ENCODE data around the gene OVOL1. TPM values are rescaled to one million over a fixed set of nuclear protein-coding genes. Genes with fewer than 3 reads are reported as not detected.
"Not testable (repeated sequence)": the region's sequence is repeated elsewhere in the genome, so short reads cannot be mapped to it uniquely, and the experiment has no call there.

The OVOL1 gene
- total RNA-seq, 1 donor from 2014 or later: 12.5 TPM

DNA sequence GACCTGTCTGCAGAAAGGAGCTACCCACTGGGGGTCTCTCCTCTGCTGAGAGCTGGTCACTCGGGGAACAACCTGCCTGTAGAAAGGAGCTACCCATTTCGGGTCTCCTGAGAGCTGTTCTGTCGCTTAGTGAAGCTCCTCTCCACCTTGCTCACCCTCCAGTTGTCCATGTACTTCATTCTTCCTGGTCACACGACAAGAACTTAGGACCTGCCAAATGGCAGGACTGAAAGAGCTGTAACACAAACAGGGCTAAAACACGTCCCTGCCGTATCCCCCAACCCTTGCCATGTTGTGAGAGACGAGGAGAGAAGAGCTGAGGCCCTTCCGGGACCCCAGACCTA, 42.2 kb upstream of the OVOL1 start:
- no peak overlapping the region for H3K4me3 ChIP-seq (ENCODE audit: low read depth, low read length)
- DNase-seq (ENCODE audit: low read depth): no peak
- TF ChIP-seq CTCF (conservative IDR thresholded peaks at IDR 0.05; ENCODE audit: low read depth, low read length): no peak

DNA sequence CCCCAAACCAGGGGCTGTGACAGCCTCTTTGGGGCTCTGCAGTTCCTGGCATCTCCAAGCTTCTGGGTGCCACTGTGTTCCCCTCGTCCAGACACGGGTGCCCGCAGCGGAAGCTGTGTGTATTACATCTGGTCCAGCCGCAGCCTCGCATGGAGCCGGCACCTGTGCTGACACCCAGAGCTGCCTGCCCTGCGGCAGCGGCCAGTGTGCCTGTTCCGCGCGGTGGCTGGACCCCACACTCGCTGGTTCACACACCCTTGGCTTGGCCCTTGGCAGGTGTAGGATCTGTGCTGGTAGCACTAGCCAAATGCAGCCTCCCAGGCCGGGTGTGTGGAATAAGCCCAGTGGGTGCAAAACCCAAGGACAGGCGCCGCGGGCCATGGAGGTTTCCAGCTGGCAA, 41.8 kb upstream of the OVOL1 start:
- DNase-seq (ENCODE audit: low read depth): no peak
- H3K4me3 ChIP-seq (ENCODE audit: low read depth, low read length): no peak overlapping the region
- TF ChIP-seq CTCF (conservative IDR thresholded peaks at IDR 0.05; ENCODE audit: low read depth, low read length): no peak

DNA sequence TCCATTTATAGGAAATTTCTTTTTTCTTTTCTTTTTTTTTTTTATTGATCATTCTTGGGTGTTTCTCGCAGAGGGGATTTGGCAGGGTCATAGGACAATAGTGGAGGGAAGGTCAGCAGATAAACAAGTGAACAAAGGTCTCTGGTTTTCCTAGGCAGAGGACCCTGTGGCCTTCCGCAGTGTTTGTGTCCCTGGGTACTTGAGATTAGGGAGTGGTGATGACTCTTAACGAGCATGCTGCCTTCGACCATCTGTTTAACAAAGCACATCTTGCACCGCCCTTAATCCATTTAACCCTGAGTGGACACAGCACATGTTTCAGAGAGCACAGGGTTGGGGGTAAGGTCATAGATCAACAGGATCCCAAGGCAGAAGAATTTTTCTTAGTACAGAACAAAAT, 24.7 kb upstream of the OVOL1 start:
- H3K4me3 ChIP-seq (ENCODE audit: low read depth, low read length); DNase-seq (ENCODE audit: low read depth): not testable (repeated sequence)

DNA sequence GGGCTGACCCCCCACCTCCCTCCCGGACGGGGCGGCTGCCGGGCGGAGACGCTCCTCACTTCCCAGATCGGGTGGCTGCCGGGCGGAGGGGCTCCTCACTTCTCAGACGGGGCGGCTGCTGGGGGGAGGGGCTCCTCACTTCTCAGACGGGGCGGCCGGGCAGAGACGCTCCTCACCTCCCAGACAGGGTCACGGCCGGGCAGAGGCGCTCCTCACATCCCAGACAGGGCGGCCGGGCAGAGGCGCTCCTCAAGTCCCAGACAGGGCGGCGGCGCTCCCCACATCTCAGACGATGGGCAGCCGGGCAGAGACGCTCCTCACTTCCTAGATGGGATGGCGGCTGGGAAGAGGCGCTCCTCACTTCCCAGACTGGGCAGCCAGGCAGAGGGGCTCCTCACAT, 24.0 kb upstream of the OVOL1 start:
- H3K4me3 ChIP-seq (ENCODE audit: low read depth, low read length); DNase-seq (ENCODE audit: low read depth): not testable (repeated sequence)

DNA sequence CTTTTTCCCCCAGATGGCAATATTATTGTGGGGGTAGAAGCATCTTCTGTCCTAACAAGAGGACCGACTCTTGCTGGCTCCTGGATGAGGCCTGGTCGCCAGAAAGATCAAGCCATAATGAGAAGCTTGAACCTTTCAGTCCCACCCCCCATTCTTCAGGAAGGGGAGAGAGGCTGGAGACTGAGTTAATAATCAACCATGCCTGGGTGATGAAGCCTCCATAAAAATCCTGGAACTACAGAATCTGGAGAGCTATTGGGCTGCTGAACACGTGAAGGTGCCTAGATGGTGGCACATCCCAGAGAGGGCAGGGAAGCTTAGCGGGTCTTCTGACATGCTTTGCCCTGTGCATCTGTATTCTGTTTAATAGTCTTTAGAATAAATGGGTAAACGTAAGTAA, 22.4 kb upstream of the OVOL1 start:
- DNase-seq (ENCODE audit: low read depth): no peak
- no peak overlapping the region for H3K4me3 ChIP-seq (ENCODE audit: low read depth, low read length)
- TF ChIP-seq CTCF (conservative IDR thresholded peaks at IDR 0.05; ENCODE audit: low read depth, low read length): no peak

- no peak for TF ChIP-seq CTCF (conservative IDR thresholded peaks at IDR 0.05; ENCODE audit: low read depth, low read length)
- H3K4me3 ChIP-seq (ENCODE audit: low read depth, low read length): no peak overlapping the region
- DNase-seq (ENCODE audit: low read depth): no peak
Measured at GRCh38 chr11:65766535-65766934, 20.3 kb upstream of the OVOL1 start.

GRCh38 chr11:65767406-65767805, 19.5 kb upstream of the OVOL1 start:
- H3K4me3 ChIP-seq (ENCODE audit: low read depth, low read length): no peak overlapping the region
- DNase-seq (ENCODE audit: low read depth): no peak
- TF ChIP-seq CTCF (conservative IDR thresholded peaks at IDR 0.05; ENCODE audit: low read depth, low read length): no peak

DNA sequence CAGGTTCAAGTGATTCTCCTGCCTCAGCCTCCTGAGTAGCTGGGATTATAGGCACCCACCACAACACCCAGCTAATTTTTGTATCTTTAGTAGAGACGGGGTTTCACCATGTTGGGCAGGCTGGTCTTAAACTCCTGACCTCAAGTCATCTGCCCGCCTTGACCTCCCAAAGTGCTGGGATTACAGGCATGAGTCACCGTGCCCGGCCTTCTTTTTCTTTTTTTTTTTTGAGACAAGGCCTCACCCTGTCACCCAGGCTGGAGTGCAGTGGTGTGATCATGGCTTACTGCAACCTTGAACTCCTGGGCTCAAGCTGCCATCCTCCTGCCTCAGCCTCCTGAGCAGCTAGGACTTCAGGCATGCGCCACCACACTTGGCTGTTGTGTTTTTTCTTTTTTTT, 19.1 kb upstream of the OVOL1 start:
- not testable (repeated sequence) for DNase-seq (ENCODE audit: low read depth); H3K4me3 ChIP-seq (ENCODE audit: low read depth, low read length)

DNA sequence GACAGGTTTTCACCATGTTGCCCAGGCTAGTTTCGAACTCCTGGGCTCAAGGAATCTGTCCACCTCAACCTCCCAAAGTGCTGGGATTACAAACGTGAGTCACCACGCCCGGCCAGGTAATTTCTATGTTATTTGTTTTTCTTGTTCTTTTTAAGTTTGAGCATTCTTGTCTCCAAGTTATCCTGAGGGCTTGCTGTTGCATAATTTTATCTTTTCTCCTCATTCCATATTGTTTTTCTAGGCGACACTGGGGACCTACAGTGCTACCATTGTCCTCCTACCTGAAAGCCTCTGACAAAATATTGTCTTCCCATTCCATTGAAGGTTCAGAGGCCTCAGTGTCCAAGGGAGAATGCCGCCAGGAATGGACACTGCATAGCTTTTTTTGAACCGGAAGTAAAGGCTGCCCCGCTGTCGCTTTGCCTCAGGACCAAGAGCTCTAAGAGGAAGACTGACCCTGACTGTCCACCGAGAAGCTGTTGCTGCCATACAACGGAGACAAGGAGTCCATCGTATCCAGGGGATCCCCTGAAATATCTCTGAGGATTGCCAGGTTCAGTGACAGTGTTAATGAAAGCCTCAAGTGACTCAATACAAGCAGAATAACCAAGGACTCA, 15.8 kb upstream of the OVOL1 start:
- no peak for DNase-seq (ENCODE audit: low read depth)
- no peak overlapping the region for H3K4me3 ChIP-seq (ENCODE audit: low read depth, low read length)
- TF ChIP-seq CTCF (conservative IDR thresholded peaks at IDR 0.05; ENCODE audit: low read depth, low read length): no peak
